GM21447 (cell line): ENCODE data around the gene CPVL.

Experiments
- ATAC-seq: cut with Tn5 transposase; IDR thresholded peaks from one replicate; pipeline ENCODE4 v1.9.1; 2021; ENCODE audit not compliant: unreplicated experiment

The CPVL gene

GRCh38 chr7:29156907-29157452 lies 10.6 kb upstream of the CPVL start:
- ATAC-seq, result no peak

- no peak for ATAC-seq
Observed at GRCh38 chr7:29154076-29154475, 7.7 kb upstream of the CPVL start.

GRCh38 chr7:29150856-29151255 lies 4.5 kb upstream of the CPVL start:
- ATAC-seq, result no peak

GRCh38 chr7:29149036-29149435 lies 2.7 kb upstream of the CPVL start:
- no peak for ATAC-seq

- no peak for ATAC-seq
Observed at GRCh38 chr7:29147821-29148220, 1.5 kb upstream of the CPVL start.

- no peak for ATAC-seq
Observed at GRCh38 chr7:29146888-29147609, 712 bp upstream of the CPVL start.

GRCh38 chr7:29145553-29146056 lies 732 bp downstream of the CPVL start:
- ATAC-seq, result no peak

- no peak for ATAC-seq
Observed at GRCh38 chr7:29143751-29144150, 2.6 kb downstream of the CPVL start.

- ATAC-seq, result no peak
Observed at GRCh38 chr7:29142021-29142727, 4.2 kb downstream of the CPVL start.

- ATAC-seq, result no peak
Observed at GRCh38 chr7:29140873-29141468, 5.4 kb downstream of the CPVL start.

GRCh38 chr7:29139796-29140195 lies 6.5 kb downstream of the CPVL start:
- ATAC-seq, result no peak

- no peak for ATAC-seq
Observed at GRCh38 chr7:29139191-29139590, 7.1 kb downstream of the CPVL start.

GRCh38 chr7:29138588-29138987 lies 7.7 kb downstream of the CPVL start:
- no peak for ATAC-seq

GRCh38 chr7:29135846-29136245 lies 10.5 kb downstream of the CPVL start:
- ATAC-seq, result no peak

- no peak for ATAC-seq
Observed at GRCh38 chr7:29132980-29133379, 13.4 kb downstream of the CPVL start.

- ATAC-seq, result no peak
Observed at GRCh38 chr7:29131678-29132077, 14.7 kb downstream of the CPVL start.

- no peak for ATAC-seq
Observed at GRCh38 chr7:29130096-29130495, 16.2 kb downstream of the CPVL start.

GRCh38 chr7:29127527-29127926 lies 18.8 kb downstream of the CPVL start:
- no peak for ATAC-seq

GRCh38 chr7:29126804-29127203 lies 19.5 kb downstream of the CPVL start:
- ATAC-seq, result no peak

- no peak for ATAC-seq
Observed at GRCh38 chr7:29123626-29124190, 22.6 kb downstream of the CPVL start.

- ATAC-seq, result no peak
Observed at GRCh38 chr7:29122759-29123158, 23.6 kb downstream of the CPVL start.
